B cell (primary cell): ENCODE measurements around the gene GOT1. TPM values are rescaled to one million over a fixed set of nuclear protein-coding genes. Genes with fewer than 3 reads are reported as not detected.

Source experiments
- ATAC-seq: fragments of 200-7000 bp; cut with Tn5 transposase; one replicate; pipeline ENCODE4 v1.10.0; 2021; ENCODE audit warnings: low read depth, mild to moderate bottlenecking, moderate number of reproducible peaks, moderate library complexity
- CTCF ChIA-PET: fragments of 350-600 bp; sonication (Branson Sonifier 250); formaldehyde crosslinking; loops from one replicate; lab custom pipeline; 2021; ENCODE audit warnings: antibody characterized with exemption, inconsistent platforms; lab: Charles Lee
- POLR2A ChIA-PET: fragments of 350-600 bp; sonication (Branson Sonifier 250); formaldehyde crosslinking; loops from one replicate; lab custom pipeline; 2021; ENCODE audit warnings: antibody characterized with exemption; lab: Charles Lee
- DNase-seq: peaks from one replicate; pipeline ENCODE4 v3.0.0; 2013
- H2AFZ ChIP-seq: 2 replicates; pipeline ENCODE4 v1.6.1; 2012; ENCODE audit warnings: mild to moderate bottlenecking, low read depth, low read length; ENCODE audit not compliant: insufficient read depth, poor library complexity, severe bottlenecking
- H3K27ac ChIP-seq, 2 donors: 1 replicate in 1 of 2; 2 replicates in 1 of 2; pipeline ENCODE4 v1.5.1; 2012 to 2013; ENCODE audit warnings: low read length in 2 of 2, mild to moderate bottlenecking in 2 of 2, moderate library complexity in 1 of 2
- H3K27me3 ChIP-seq, 4 experiments: fragments of 200-600 bp in 1 of 4; sonication (generic) in 1 of 4; replicated peaks in 1 of 4; 1 replicate in 2 of 4; 2 replicates in 2 of 4; pipeline versions ENCODE4 v1.6.1 to v1.7.0; 2013 to 2016; ENCODE audit warnings: low read length in 3 of 4, mild to moderate bottlenecking in 2 of 4, mixed read lengths in 1 of 4, moderate library complexity in 1 of 4; ENCODE audit not compliant: insufficient read depth in 4 of 4, control insufficient read depth in 3 of 4; ENCODE audit errors: control extremely low read depth in 1 of 4
- H3K36me3 ChIP-seq, 2 experiments: replicated peaks in 1 of 2; 1 replicate in 1 of 2; 2 replicates in 1 of 2; pipeline versions ENCODE4 v1.6.1 to v1.7.1; 2013; ENCODE audit warnings: low read length in 1 of 2; ENCODE audit not compliant: insufficient read depth in 2 of 2, control insufficient read depth in 1 of 2; ENCODE audit errors: control extremely low read depth in 1 of 2, extremely low read depth in 1 of 2
- H3K4me1 ChIP-seq, 2 donors: fragments of 200-600 bp in 1 of 2; sonication (generic) in 1 of 2; 1 replicate in 1 of 2; 2 replicates in 1 of 2; pipeline versions ENCODE4 v1.5.1 to v1.6.1; 2013 to 2017; ENCODE audit warnings: low read length in 2 of 2; ENCODE audit not compliant: control insufficient read depth in 2 of 2, insufficient read depth in 2 of 2
- H3K4me2 ChIP-seq: replicated peaks from 2 replicates; pipeline ENCODE3; 2012; ENCODE audit warnings: mild to moderate bottlenecking, low read depth, low read length; ENCODE audit not compliant: poor library complexity, severe bottlenecking
- H3K4me3 ChIP-seq, 5 experiments: fragments of 200-600 bp in 1 of 5; sonication (generic) in 1 of 5; 1 replicate in 3 of 5; 2 replicates in 2 of 5; pipeline versions ENCODE4 v1.5.1 to v1.7.0; 2011 to 2016; ENCODE audit warnings: low read length in 4 of 5, mild to moderate bottlenecking in 4 of 5, low read depth in 2 of 5, control low read depth in 1 of 5, moderate library complexity in 1 of 5; ENCODE audit not compliant: insufficient read depth in 1 of 5; ENCODE audit errors: control extremely low read depth in 1 of 5, extremely low read depth in 1 of 5
- H3K79me2 ChIP-seq: fragments of 200-600 bp; sonication (generic); one replicate; pipeline ENCODE4 v1.6.0; 2016; ENCODE audit warnings: low read length; ENCODE audit not compliant: control insufficient read depth, insufficient read depth
- H3K9ac ChIP-seq: fragments of 200-600 bp; sonication (generic); 2 replicates; pipeline ENCODE4 v1.6.1; 2017; ENCODE audit warnings: mild to moderate bottlenecking, low read length, moderate library complexity
- H3K9me3 ChIP-seq, 3 donors: one replicate each; pipeline versions ENCODE4 v1.6.1 to v1.7.1; 2013; ENCODE audit warnings: low read length in 2 of 3; ENCODE audit not compliant: control insufficient read depth in 2 of 3, insufficient read depth in 1 of 3; ENCODE audit errors: control extremely low read depth in 1 of 3
- H4K20me1 ChIP-seq: 2 replicates; pipeline ENCODE4 v1.6.0; 2012; ENCODE audit warnings: mild to moderate bottlenecking, low read length; ENCODE audit not compliant: insufficient read depth, control insufficient read depth, poor library complexity, severe bottlenecking
- H3K27ac Mint-ChIP-seq: one replicate; pipeline ENCODE4 v1.8.0; 2021; ENCODE audit warnings: mixed read lengths
- H3K27me3 Mint-ChIP-seq: one replicate; pipeline ENCODE4 v1.8.0; 2021; ENCODE audit warnings: mixed read lengths
- H3K4me1 Mint-ChIP-seq: one replicate; pipeline ENCODE4 v1.8.0; 2021; ENCODE audit warnings: mixed read lengths
- H3K4me3 Mint-ChIP-seq: one replicate; pipeline ENCODE4 v1.8.0; 2021; ENCODE audit warnings: mixed read lengths
- H3K9me3 Mint-ChIP-seq: one replicate; pipeline ENCODE4 v1.8.0; 2022; ENCODE audit warnings: mixed read lengths; ENCODE audit not compliant: insufficient read depth
- EZH2 ChIP-seq: IDR thresholded peaks from 2 replicates; pipeline ENCODE4 v1.6.1; 2012; ENCODE audit warnings: borderline replicate concordance, low read depth, mild to moderate bottlenecking, moderate library complexity, low read length; ENCODE audit not compliant: insufficient read depth, poor library complexity, severe bottlenecking
- WGBS: methylation state at CpG from one replicate; pipeline ENCODE4 v1.1.5; 2013; ENCODE audit warnings: missing lambda C conversion rate; ENCODE audit not compliant: insufficient coverage; 5-methylcytosine and 5-hydroxymethylcytosine counted together
- intact Hi-C: fragments of 100-400 bp; cut with micrococcal nuclease; formaldehyde crosslinking; loops from one replicate; pipeline ENCODE4 v1.10.0; 2022
- polyA plus RNA-seq: library from polyadenylated mRNA; depleted of rRNA; stranded (reverse); fragments of >200 nt; gene quantifications from 2 replicates; pipeline ENCODE4 v1.2.3, GENCODE V29; 2012
- total RNA-seq, 2 donors: library from RNA; stranded (reverse); fragments of 120-200 nt in 1 of 2; gene quantifications; 1 replicate in 1 of 2; 2 replicates in 1 of 2; pipeline versions ENCODE4 v1.2.3 to v1.2.4, GENCODE V29; 2013 to 2022
- TF ChIP-seq, protein P1 (sequence below): fragments of 200-600 bp; IDR thresholded peaks from one replicate; pipeline ENCODE4 v1.8.0; 2022; ENCODE audit warnings: antibody characterized with exemption, mild to moderate bottlenecking

GOT1 gene
- total and polyA plus RNA-seq, 2 donors (not counting 1 experiment from before 2014, with no cell fraction given): 5.9 to 14.9 TPM

DNA sequence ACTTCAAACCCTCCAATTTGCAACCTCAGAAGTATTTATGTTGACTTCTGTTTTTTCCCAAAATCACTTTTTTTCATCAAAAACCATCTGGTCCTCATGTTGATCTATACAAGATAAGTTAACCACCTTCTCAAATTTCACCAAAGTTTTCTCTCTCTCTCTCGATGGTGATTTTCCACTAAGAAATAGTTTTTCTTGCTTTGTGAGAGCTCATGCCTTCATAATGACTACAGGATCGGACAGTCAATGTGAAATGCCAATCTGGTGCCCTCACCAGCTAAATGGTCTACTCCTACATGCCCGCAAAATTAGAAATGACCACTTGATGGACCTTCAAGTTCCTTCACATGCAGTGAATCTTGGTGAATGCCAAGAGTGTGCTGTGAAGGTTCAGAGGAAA lies 60.9 kb downstream of the GOT1 start:
- H3K4me2 ChIP-seq: no peak overlapping the region
- H3K27ac ChIP-seq: no peak overlapping the region
- no peaks in the 10 kb centered on the region for H3K36me3 ChIP-seq
- peaks cover 4 to 5% of the 10 kb centered on the region in 2 donors for H3K4me1 ChIP-seq
- Mint-ChIP-seq H3K4me1 (peaks cover 5% of the 10 kb centered on the region), H3K27me3 (peaks cover 15% of the 10 kb centered on the region), H3K4me3 (no peak overlapping the region), H3K27ac (no peak overlapping the region), H3K9me3 (no peaks in the 10 kb centered on the region)
- H3K27me3 ChIP-seq: peaks cover 0 to 3% (median 0%) of the 10 kb centered on the region in 4 experiments
- CTCF ChIA-PET: no interaction called here
- whole genome bisulfite sequencing: 80% methylated on average over 1 of the region's 3 CpGs
- no peak for TF ChIP-seq EZH2
- TF ChIP-seq, protein P1, sequence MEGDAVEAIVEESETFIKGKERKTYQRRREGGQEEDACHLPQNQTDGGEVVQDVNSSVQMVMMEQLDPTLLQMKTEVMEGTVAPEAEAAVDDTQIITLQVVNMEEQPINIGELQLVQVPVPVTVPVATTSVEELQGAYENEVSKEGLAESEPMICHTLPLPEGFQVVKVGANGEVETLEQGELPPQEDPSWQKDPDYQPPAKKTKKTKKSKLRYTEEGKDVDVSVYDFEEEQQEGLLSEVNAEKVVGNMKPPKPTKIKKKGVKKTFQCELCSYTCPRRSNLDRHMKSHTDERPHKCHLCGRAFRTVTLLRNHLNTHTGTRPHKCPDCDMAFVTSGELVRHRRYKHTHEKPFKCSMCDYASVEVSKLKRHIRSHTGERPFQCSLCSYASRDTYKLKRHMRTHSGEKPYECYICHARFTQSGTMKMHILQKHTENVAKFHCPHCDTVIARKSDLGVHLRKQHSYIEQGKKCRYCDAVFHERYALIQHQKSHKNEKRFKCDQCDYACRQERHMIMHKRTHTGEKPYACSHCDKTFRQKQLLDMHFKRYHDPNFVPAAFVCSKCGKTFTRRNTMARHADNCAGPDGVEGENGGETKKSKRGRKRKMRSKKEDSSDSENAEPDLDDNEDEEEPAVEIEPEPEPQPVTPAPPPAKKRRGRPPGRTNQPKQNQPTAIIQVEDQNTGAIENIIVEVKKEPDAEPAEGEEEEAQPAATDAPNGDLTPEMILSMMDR: no peak
- ATAC-seq (no peak), DNase-seq (no peak)
- no peaks in the 10 kb centered on the region for H3K9me3 ChIP-seq
- H3K9ac ChIP-seq: no peak overlapping the region
- H4K20me1 ChIP-seq: no peaks in the 10 kb centered on the region
- POLR2A ChIA-PET: no interaction called here
- no peak overlapping the region for H3K4me3 ChIP-seq
- H2AFZ ChIP-seq: no peak overlapping the region
- intact Hi-C loops: no loop called here
- H3K79me2 ChIP-seq: no peaks in the 10 kb centered on the region

DNA sequence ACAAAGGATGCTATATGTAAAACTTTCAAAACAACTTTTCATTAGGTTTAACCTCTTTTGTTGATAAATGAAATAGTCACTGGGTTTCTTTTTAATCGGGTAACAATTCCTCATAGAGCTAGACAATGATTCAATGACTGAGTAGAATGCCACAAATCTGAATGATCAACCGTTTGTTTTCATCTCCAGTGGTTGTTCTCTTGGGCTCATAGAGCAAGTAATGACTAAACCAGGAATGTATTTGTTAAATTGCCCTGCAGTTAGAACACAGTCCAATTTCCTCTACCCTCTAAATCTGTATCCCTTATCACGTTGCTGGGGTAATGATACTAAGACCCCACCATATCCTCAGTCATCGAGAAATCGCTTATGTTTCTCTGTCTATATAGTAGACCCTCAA lies 61.3 kb downstream of the GOT1 start:
- Histone ChIP-seq H4K20me1 (no peaks in the 10 kb centered on the region), H3K9ac (no peak overlapping the region), H3K36me3 (no peaks in the 10 kb centered on the region), H3K4me2 (no peak overlapping the region), H3K27me3 (peaks cover 0 to 3% (median 0%) of the 10 kb centered on the region in 4 experiments), H2AFZ (no peak overlapping the region), H3K4me3 (no peak overlapping the region), H3K27ac (no peak overlapping the region), H3K79me2 (no peaks in the 10 kb centered on the region), H3K9me3 (no peaks in the 10 kb centered on the region), H3K4me1 (peaks cover 4 to 5% of the 10 kb centered on the region in 2 donors)
- ATAC-seq: no peak
- ChIA-PET POLR2A (no interaction called here), CTCF (no interaction called here)
- H3K9me3 Mint-ChIP-seq: no peaks in the 10 kb centered on the region
- peaks cover 15% of the 10 kb centered on the region for H3K27me3 Mint-ChIP-seq
- peaks cover 5% of the 10 kb centered on the region for H3K4me1 Mint-ChIP-seq
- DNase-seq: no peak
- 93% methylated on average over 4 of the region's 5 CpGs for WGBS
- intact Hi-C loops: no loop called here
- H3K4me3 Mint-ChIP-seq: no peak overlapping the region
- H3K27ac Mint-ChIP-seq: no peak overlapping the region
- TF ChIP-seq, protein P1: no peak
- TF ChIP-seq EZH2: no peak
